ENCODE results near the gene RNF187.
A peak's percentile ranks its signal among the peaks of the same experiment; 100 is the strongest.
"Not testable (repeated sequence)": the region's sequence is repeated elsewhere in the genome, so short reads cannot be mapped to it uniquely, and the experiment has no call there.

Gene RNF187

GRCh38 chr1:228459091-228459993, 27.8 kb upstream of the RNF187 start:
- peak; percentile 74 for DNase-seq (ENCODE audit: low spot score)

- DNase-seq (ENCODE audit: low spot score), result no peak
Observed at GRCh38 chr1:228460821-228461220, 26.4 kb upstream of the RNF187 start.

GRCh38 chr1:228462560-228462959, 24.6 kb upstream of the RNF187 start:
- DNase-seq (ENCODE audit: low spot score), result no peak

- DNase-seq (ENCODE audit: low spot score), result no peak
Observed at GRCh38 chr1:228463009-228463558, 24.1 kb upstream of the RNF187 start.

GRCh38 chr1:228463559-228464455, 23.4 kb upstream of the RNF187 start:
- DNase-seq (ENCODE audit: low spot score), result no peak

- peak; percentile 79 for DNase-seq (ENCODE audit: low spot score)
Observed at GRCh38 chr1:228464487-228464983, 22.6 kb upstream of the RNF187 start.

GRCh38 chr1:228465141-228465540, 22.0 kb upstream of the RNF187 start:
- no peak for DNase-seq (ENCODE audit: low spot score)

GRCh38 chr1:228465571-228466146, 21.5 kb upstream of the RNF187 start:
- DNase-seq (ENCODE audit: low spot score), result no peak

GRCh38 chr1:228468188-228468587, 19.0 kb upstream of the RNF187 start:
- not testable (repeated sequence) for DNase-seq (ENCODE audit: low spot score)

GRCh38 chr1:228469413-228470162, 17.6 kb upstream of the RNF187 start:
- no peak for DNase-seq (ENCODE audit: low spot score)

GRCh38 chr1:228471154-228471761, 15.9 kb upstream of the RNF187 start:
- DNase-seq (ENCODE audit: low spot score), result no peak

- no peak for DNase-seq (ENCODE audit: low spot score)
Observed at GRCh38 chr1:228471762-228472398, 15.3 kb upstream of the RNF187 start.

- DNase-seq (ENCODE audit: low spot score), result no peak
Observed at GRCh38 chr1:228472655-228473054, 14.5 kb upstream of the RNF187 start.

GRCh38 chr1:228474507-228474906, 12.7 kb upstream of the RNF187 start:
- DNase-seq (ENCODE audit: low spot score), result no peak

GRCh38 chr1:228475812-228476211, 11.4 kb upstream of the RNF187 start:
- DNase-seq (ENCODE audit: low spot score), result no peak

GRCh38 chr1:228477263-228477662, 9.9 kb upstream of the RNF187 start:
- DNase-seq (ENCODE audit: low spot score), result no peak

- DNase-seq (ENCODE audit: low spot score), result no peak
Observed at GRCh38 chr1:228478326-228478725, 8.9 kb upstream of the RNF187 start.

- DNase-seq (ENCODE audit: low spot score), result no peak
Observed at GRCh38 chr1:228478912-228479711, 8.1 kb upstream of the RNF187 start.

- no peak for DNase-seq (ENCODE audit: low spot score)
Observed at GRCh38 chr1:228483789-228484188, 3.4 kb upstream of the RNF187 start.

Data from left forelimb (tissue), 1 donor.